H1 (cell line): Measurements from ENCODE around the gene GPATCH2L. TPM values are rescaled to one million over a fixed set of nuclear protein-coding genes. Genes with fewer than 3 reads are reported as not detected.

Experiments used
- ATF2 ChIP-seq: IDR thresholded peaks from 2 replicates; pipeline ENCODE4 v1.6.1; 2012; ENCODE audit warnings: low read length, inconsistent platforms
- CBX8 ChIP-seq: fragments of 300-800, 300-1000 bp; sonication (generic); IDR thresholded peaks from 2 replicates; pipeline ENCODE4 v1.7.1; 2016; ENCODE audit warnings: low read depth, low read length, borderline replicate concordance
- CEBPB ChIP-seq: IDR thresholded peaks from 2 replicates; pipeline ENCODE4 v1.6.1; 2012; ENCODE audit warnings: low read depth, low read length
- CTBP2 ChIP-seq: IDR thresholded peaks from 2 replicates; pipeline ENCODE4 v1.7.0; 2011; ENCODE audit warnings: borderline replicate concordance, mild to moderate bottlenecking, moderate library complexity, mixed read lengths, low read length; ENCODE audit not compliant: insufficient read depth, insufficient read length
- polyA plus RNA-seq, 7 experiments: library from polyadenylated mRNA; depleted of rRNA in 3 of 7; stranded (reverse) in 5 of 7; unstranded in 2 of 7; fragments of >200 nt in 5 of 7; fragments of 200-250 nt in 2 of 7; gene quantifications; 1 replicate in 5 of 7; 2 replicates in 1 of 7; 4 replicates in 1 of 7; pipeline versions ENCODE4 v1.2.1 to v1.2.3, GENCODE V29; 2011 to 2013; ENCODE audit warnings: missing spikeins in 2 of 7, mixed read lengths in 2 of 7
- total RNA-seq: library from RNA; stranded (reverse); fragmentation: NEBNext Ultra II Directional; extraction: Animal tissue kit (Norgen Biotek cat#: 25700); gene quantifications from 2 replicates; pipeline ENCODE4 v1.2.1, GENCODE V29; 2021

GPATCH2L gene
- total and polyA plus RNA-seq, 2 of the 8 experiments (the other 6 are each of a cell fraction or from before 2014, with no cell fraction given) = 26.0 to 54.9 TPM

DNA sequence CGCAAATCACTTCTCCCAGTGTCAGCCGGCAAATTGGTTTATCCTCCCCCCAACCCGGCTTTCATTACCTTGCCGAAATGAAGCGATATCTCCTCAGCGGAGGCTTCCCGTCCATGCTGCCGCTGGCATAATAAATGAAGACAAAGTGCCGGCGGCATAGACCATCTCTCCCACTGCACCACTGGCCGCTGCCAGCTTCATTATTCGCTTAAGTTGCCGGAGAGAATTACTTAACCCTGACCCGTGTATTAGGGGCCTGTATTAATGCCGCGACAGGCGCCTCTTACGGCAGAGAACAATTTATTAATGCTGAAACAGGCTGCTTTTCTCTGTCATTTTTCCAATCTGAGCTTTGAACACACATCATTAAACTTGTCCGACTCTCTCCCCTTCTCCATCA is 17.5 kb upstream of the GPATCH2L start (continued):
- TF ChIP-seq ATF2 (no peak), CBX8 (no peak), CTBP2 (no peak), CEBPB (no peak)
- TF ChIP-seq, all 59 proteins: peak for 0
